Measurements from ENCODE around the gene TBC1D13.

Gene TBC1D13

GRCh38 chr9:128786681-128787601 lies at the start of gene TBC1D13:
TSS of gene TBC1D13 (plus strand) at chr9:128787253. CDS start at chr9:128787354, 101 bp downstream.
- no peak for TF ChIP-seq CTCF (IDR thresholded peaks at IDR 0.05; ENCODE audit: insufficient read depth, low read length, missing control alignments)
- no peak for DNase-seq (ENCODE audit: low read depth, low spot score)
- peak within 1 kb of the TSS; percentile 99 for H3K4me3 ChIP-seq (ENCODE audit: low read depth, low read length)
- CTCF ChIA-PET, result interaction anchor here (0.9 kb wide), 1 partner anchor 9 kb away, joined by 3 read pairs; no protein-coding TSS in a partner anchor
- POLR2A ChIA-PET, result no interaction called here

GRCh38 chr9:128742401-128742800 lies 44.7 kb upstream of the TBC1D13 start:
- ChIA-PET POLR2A (no interaction called here), CTCF (interaction anchor here (0.8 to 4.2 kb wide), 3 partner anchors 8 to 76 kb away, joined by 3 to 36 read pairs (median 4); partner anchors contain the start of gene ENDOG)
- no peak for DNase-seq (ENCODE audit: low read depth, low spot score)
- no peak overlapping the region for H3K4me3 ChIP-seq (ENCODE audit: low read depth, low read length)
- no peak for TF ChIP-seq CTCF (IDR thresholded peaks at IDR 0.05; ENCODE audit: insufficient read depth, low read length, missing control alignments)

- ChIA-PET CTCF (interaction anchor here (0.6 to 4.2 kb wide), 4 partner anchors 9 to 121 kb away, joined by 3 to 36 read pairs (median 3); no protein-coding TSS in a partner anchor), POLR2A (no interaction called here)
- DNase-seq (ENCODE audit: low read depth, low spot score), result no peak
- H3K4me3 ChIP-seq (ENCODE audit: low read depth, low read length), result no peak overlapping the region
- TF ChIP-seq CTCF (IDR thresholded peaks at IDR 0.05; ENCODE audit: insufficient read depth, low read length, missing control alignments), result no peak
Observed at GRCh38 chr9:128743421-128743820, 43.6 kb upstream of the TBC1D13 start.

GRCh38 chr9:128747241-128747640 lies 39.8 kb upstream of the TBC1D13 start:
- POLR2A ChIA-PET, result no interaction called here
- no peak for TF ChIP-seq CTCF (IDR thresholded peaks at IDR 0.05; ENCODE audit: insufficient read depth, low read length, missing control alignments)
- DNase-seq (ENCODE audit: low read depth, low spot score), result no peak
- no peak overlapping the region for H3K4me3 ChIP-seq (ENCODE audit: low read depth, low read length)
- CTCF ChIA-PET, result no interaction called here

- H3K4me3 ChIP-seq (ENCODE audit: low read depth, low read length), result no peak overlapping the region
- POLR2A ChIA-PET, result no interaction called here
- DNase-seq (ENCODE audit: low read depth, low spot score), result no peak
- no peak for TF ChIP-seq CTCF (IDR thresholded peaks at IDR 0.05; ENCODE audit: insufficient read depth, low read length, missing control alignments)
- CTCF ChIA-PET, result interaction anchor here (1.0 to 1.5 kb wide), 3 partner anchors 17 to 116 kb away, joined by 3 to 4 read pairs (median 3); partner anchors contain the start of gene PKN3
Observed at GRCh38 chr9:128750926-128751595, 36.0 kb upstream of the TBC1D13 start.

GRCh38 chr9:128753627-128754026 lies 33.4 kb upstream of the TBC1D13 start:
- ChIA-PET CTCF (interaction anchor here (3.0 kb wide), 1 partner anchor 20 kb away, joined by 15 read pairs; no protein-coding TSS in a partner anchor), POLR2A (no interaction called here)
- H3K4me3 ChIP-seq (ENCODE audit: low read depth, low read length), result no peak overlapping the region
- no peak for DNase-seq (ENCODE audit: low read depth, low spot score)
- no peak for TF ChIP-seq CTCF (IDR thresholded peaks at IDR 0.05; ENCODE audit: insufficient read depth, low read length, missing control alignments)

Measured in AG04449 (cell line).